Measurements from ENCODE around the gene FSTL3. TPM values are rescaled to one million over a fixed set of nuclear protein-coding genes. Genes with fewer than 3 reads are reported as not detected.

FSTL3 gene
- polyA plus RNA-seq, 1 of the 3 experiments (the other 2 are of a cell fraction), result 64.4 TPM

DNA sequence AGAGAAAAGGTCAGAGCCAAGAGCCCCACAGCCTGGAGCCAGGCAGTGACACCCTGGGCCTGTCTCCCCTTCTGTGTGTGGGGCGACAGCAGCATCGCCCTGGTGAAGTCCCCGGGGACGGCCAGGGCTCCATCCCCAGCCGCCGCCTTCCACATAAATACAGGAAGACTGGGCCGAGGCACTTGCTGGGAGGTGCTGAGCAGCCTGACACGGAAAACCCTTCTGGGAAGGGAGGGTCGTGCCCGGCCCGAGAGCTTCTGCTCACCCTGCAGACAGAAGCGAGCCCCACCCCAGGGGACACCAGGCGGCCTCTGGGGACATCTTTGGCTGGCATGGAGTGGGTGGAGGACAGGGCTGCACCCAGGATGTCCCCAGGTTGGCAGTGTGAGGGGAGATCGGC is 31.4 kb upstream of the FSTL3 start:
- no peak for TF ChIP-seq TEAD4 (IDR thresholded peaks at IDR 0.05; ENCODE audit: borderline replicate concordance, insufficient read depth)
- TF ChIP-seq GABPA (IDR thresholded peaks at IDR 0.05; ENCODE audit: low read depth), result no peak
- TF ChIP-seq FOXJ3 (CRISPR knock-in tag; IDR thresholded peaks at IDR 0.05), result no peak
- no peak for TF ChIP-seq FOXM1 (IDR thresholded peaks at IDR 0.05; ENCODE audit: low read depth)
- TF ChIP-seq, protein P1, sequence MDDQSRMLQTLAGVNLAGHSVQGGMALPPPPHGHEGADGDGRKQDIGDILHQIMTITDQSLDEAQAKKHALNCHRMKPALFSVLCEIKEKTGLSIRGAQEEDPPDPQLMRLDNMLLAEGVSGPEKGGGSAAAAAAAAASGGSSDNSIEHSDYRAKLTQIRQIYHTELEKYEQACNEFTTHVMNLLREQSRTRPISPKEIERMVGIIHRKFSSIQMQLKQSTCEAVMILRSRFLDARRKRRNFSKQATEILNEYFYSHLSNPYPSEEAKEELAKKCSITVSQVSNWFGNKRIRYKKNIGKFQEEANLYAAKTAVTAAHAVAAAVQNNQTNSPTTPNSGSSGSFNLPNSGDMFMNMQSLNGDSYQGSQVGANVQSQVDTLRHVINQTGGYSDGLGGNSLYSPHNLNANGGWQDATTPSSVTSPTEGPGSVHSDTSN (IDR thresholded peaks at IDR 0.05), result no peak
- H3K9ac ChIP-seq, result no peak overlapping the region
- H4K20me1 ChIP-seq (ENCODE audit: insufficient read depth), result no peaks in the 10 kb centered on the region
- WGBS (ENCODE audit: low lambda C conversion rate), result 97% methylated on average over 6 of the region's 14 CpGs
- no peaks in the 10 kb centered on the region for H3K79me2 ChIP-seq (ENCODE audit: insufficient read depth)
- H2AFZ ChIP-seq (ENCODE audit: low read depth), result no peak overlapping the region
- no peak overlapping the region for H3K27ac ChIP-seq (ENCODE audit: low read depth in 2 of 2, low read length in 1 of 2)
- H3K9me2 ChIP-seq, result no peaks in the 10 kb centered on the region
- H3K4me3 ChIP-seq (ENCODE audit: low read depth in 2 of 2, low read length in 1 of 2), result no peak overlapping the region
- no peak overlapping the region for H3K4me2 ChIP-seq
- ChIA-PET POLR2A (interaction anchor here (0.7 kb wide), 1 partner anchor 340 kb away, joined by 3 read pairs; the partner anchor contains the start of gene WDR18), CTCF (no interaction called here)
- H3K9me3 ChIP-seq, result no peaks in the 10 kb centered on the region
- peaks cover 0 to 41% of the 10 kb centered on the region in 2 experiments for H3K36me3 ChIP-seq (replicated peaks in 1 of 2; ENCODE audit: control insufficient read depth in 1 of 2, insufficient read depth in 2 of 2, low read length in 1 of 2)
- H3F3A ChIP-seq (replicated peaks; ENCODE audit: insufficient read depth), result no peaks in the 10 kb centered on the region
- no peak for DNase-seq
- H3K4me1 ChIP-seq (ENCODE audit: control insufficient read depth in 1 of 2, insufficient read depth in 2 of 2, low read depth in 1 of 2, low read length in 1 of 2), result peaks cover 0 to 2% of the 10 kb centered on the region in 2 experiments; a peak in 1 of 4 replicates
- H3K27me3 ChIP-seq (ENCODE audit: insufficient read depth), result no peaks in the 10 kb centered on the region

GRCh38 chr19:645912-646778 is 30.0 kb upstream of the FSTL3 start:
- Histone ChIP-seq H3K27me3 (ENCODE audit: insufficient read depth) (no peaks in the 10 kb centered on the region), H3K4me2 (no peak overlapping the region), H3K4me1 (ENCODE audit: control insufficient read depth in 1 of 2, insufficient read depth in 2 of 2, low read depth in 1 of 2, low read length in 1 of 2) (no peaks in the 10 kb centered on the region), H3K9me3 (no peaks in the 10 kb centered on the region), H4K20me1 (ENCODE audit: insufficient read depth) (no peaks in the 10 kb centered on the region), H3F3A (replicated peaks; ENCODE audit: insufficient read depth) (no peaks in the 10 kb centered on the region), H3K4me3 (ENCODE audit: low read depth in 2 of 2, low read length in 1 of 2) (no peak overlapping the region), H3K36me3 (replicated peaks in 1 of 2; ENCODE audit: control insufficient read depth in 1 of 2, insufficient read depth in 2 of 2, low read length in 1 of 2) (peaks cover 0 to 45% of the 10 kb centered on the region in 2 experiments), H3K9ac (no peak overlapping the region), H3K9me2 (no peaks in the 10 kb centered on the region), H3K27ac (ENCODE audit: low read depth in 2 of 2, low read length in 1 of 2) (no peak overlapping the region), H3K79me2 (ENCODE audit: insufficient read depth) (peaks cover 2% of the 10 kb centered on the region; the same call in 1 of the 2 replicates), H2AFZ (ENCODE audit: low read depth) (no peak overlapping the region)
- DNase-seq, result no peak
- TF ChIP-seq YY1 (IDR thresholded peaks at IDR 0.05; ENCODE audit: low read depth) (no peak), SIN3A (IDR thresholded peaks at IDR 0.05; ENCODE audit: borderline replicate concordance, low read depth, low read length) (no peak), MXI1 (IDR thresholded peaks at IDR 0.05; ENCODE audit: low read depth, low read length) (no peak), GABPA (IDR thresholded peaks at IDR 0.05; ENCODE audit: low read depth) (no peak), EP300 (IDR thresholded peaks at IDR 0.05; ENCODE audit: borderline replicate concordance in 1 of 2, low read depth in 1 of 2, low read length in 1 of 2) (no peak), MAX (IDR thresholded peaks at IDR 0.05; ENCODE audit: low read depth) (no peak), SMC3 (IDR thresholded peaks at IDR 0.05; ENCODE audit: low read depth, low read length) (no peak), TAF1 (IDR thresholded peaks at IDR 0.05; ENCODE audit: borderline replicate concordance, low read depth, low read length) (no peak), IRF3 (IDR thresholded peaks at IDR 0.05; ENCODE audit: low read depth, low read length) (no peak), RXRA (IDR thresholded peaks at IDR 0.05; ENCODE audit: borderline replicate concordance, low read depth) (no peak), EZH2phosphoT487 (IDR thresholded peaks at IDR 0.05; ENCODE audit: borderline replicate concordance, low read depth) (no peak), MEF2A (IDR thresholded peaks at IDR 0.05; ENCODE audit: borderline replicate concordance, low read depth) (no peak)
- TF ChIP-seq, protein P2, sequence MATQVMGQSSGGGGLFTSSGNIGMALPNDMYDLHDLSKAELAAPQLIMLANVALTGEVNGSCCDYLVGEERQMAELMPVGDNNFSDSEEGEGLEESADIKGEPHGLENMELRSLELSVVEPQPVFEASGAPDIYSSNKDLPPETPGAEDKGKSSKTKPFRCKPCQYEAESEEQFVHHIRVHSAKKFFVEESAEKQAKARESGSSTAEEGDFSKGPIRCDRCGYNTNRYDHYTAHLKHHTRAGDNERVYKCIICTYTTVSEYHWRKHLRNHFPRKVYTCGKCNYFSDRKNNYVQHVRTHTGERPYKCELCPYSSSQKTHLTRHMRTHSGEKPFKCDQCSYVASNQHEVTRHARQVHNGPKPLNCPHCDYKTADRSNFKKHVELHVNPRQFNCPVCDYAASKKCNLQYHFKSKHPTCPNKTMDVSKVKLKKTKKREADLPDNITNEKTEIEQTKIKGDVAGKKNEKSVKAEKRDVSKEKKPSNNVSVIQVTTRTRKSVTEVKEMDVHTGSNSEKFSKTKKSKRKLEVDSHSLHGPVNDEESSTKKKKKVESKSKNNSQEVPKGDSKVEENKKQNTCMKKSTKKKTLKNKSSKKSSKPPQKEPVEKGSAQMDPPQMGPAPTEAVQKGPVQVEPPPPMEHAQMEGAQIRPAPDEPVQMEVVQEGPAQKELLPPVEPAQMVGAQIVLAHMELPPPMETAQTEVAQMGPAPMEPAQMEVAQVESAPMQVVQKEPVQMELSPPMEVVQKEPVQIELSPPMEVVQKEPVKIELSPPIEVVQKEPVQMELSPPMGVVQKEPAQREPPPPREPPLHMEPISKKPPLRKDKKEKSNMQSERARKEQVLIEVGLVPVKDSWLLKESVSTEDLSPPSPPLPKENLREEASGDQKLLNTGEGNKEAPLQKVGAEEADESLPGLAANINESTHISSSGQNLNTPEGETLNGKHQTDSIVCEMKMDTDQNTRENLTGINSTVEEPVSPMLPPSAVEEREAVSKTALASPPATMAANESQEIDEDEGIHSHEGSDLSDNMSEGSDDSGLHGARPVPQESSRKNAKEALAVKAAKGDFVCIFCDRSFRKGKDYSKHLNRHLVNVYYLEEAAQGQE (IDR thresholded peaks at IDR 0.05; ENCODE audit: low read depth, low read length), result no peak
- POLR2A ChIA-PET, result no interaction called here
- CTCF ChIA-PET, result no interaction called here
- 91% methylated on average over 36 of the region's 62 CpGs for WGBS (ENCODE audit: low lambda C conversion rate)
